HCT116 (cell line): ENCODE measurements around the gene MOV10L1. TPM values are rescaled to one million over a fixed set of nuclear protein-coding genes. Genes with fewer than 3 reads are reported as not detected.
"Not testable (repeated sequence)": the region's sequence is repeated elsewhere in the genome, so short reads cannot be mapped to it uniquely, and the experiment has no call there.

Source experiments
- ATAC-seq: fragments of 200-7000 bp; cut with Tn5 transposase; 2 replicates; pipeline ENCODE4 v1.9.1; 2020; ENCODE audit warnings: mild to moderate bottlenecking, moderate library complexity
- BruUV-seq: library from RNA; stranded (reverse); fragments of 400-500 nt; replicated peaks from 2 replicates; lab custom pipeline; 2021; lab: Mats Ljungman, UMichigan
- CTCF ChIA-PET: fragments of 300-600 bp; sonication (Branson Sonifier 250); formaldehyde crosslinking; loops from one replicate; lab custom pipeline; 2021; ENCODE audit warnings: antibody characterized with exemption; lab: Charles Lee
- POLR2A ChIA-PET: fragments of 300-600, 350-600 bp; sonication (Branson Sonifier 250); formaldehyde crosslinking; loops from one replicate; lab custom pipeline; 2021; ENCODE audit warnings: antibody characterized with exemption; lab: Charles Lee
- RAD21 ChIA-PET, 2 experiments: fragments of 300-600 bp; sonication (Branson Sonifier 250); formaldehyde crosslinking; loops; one replicate each; lab custom pipeline; 2023; ENCODE audit warnings: low total read pairs in 2 of 2; ENCODE audit not compliant: uncharacterized antibody in 2 of 2, unreplicated experiment in 2 of 2, low non-redundant PET in 1 of 2; lab: Charles Lee
- DNase-seq: peaks from one replicate; pipeline ENCODE4 v3.0.0-alpha.2; 2010; ENCODE audit warnings: low read depth, low spot score
- H2AFZ ChIP-seq: fragments of 200-600 bp; shearing (Covaris generic), sonication (generic); 2 replicates; pipeline ENCODE4 v1.6.1; 2017; ENCODE audit warnings: low read depth, mixed run types, mixed read lengths, antibody characterized with exemption, low read length; ENCODE audit not compliant: poor library complexity, severe bottlenecking
- H3K27ac ChIP-seq: 2 replicates; pipeline ENCODE4 v1.5.1; 2012; ENCODE audit warnings: low read depth, low read length
- H3K27me3 ChIP-seq: fragments of 200-600 bp; sonication (generic); 2 replicates; pipeline ENCODE4 v1.6.1; 2016; ENCODE audit warnings: mixed run types, low read length, mixed read lengths; ENCODE audit not compliant: insufficient read depth
- H3K36me3 ChIP-seq, 2 experiments: fragments of 200-500 bp in 1 of 2; fragments of 200-600 bp in 1 of 2; sonication (Bioruptor generic) in 1 of 2; sonication (generic) in 1 of 2; 2 replicates each; pipeline versions ENCODE4 v1.5.1 to v1.6.1; 2014 to 2016; ENCODE audit warnings: low read length in 2 of 2, inconsistent platforms in 1 of 2, mixed read lengths in 1 of 2, mixed run types in 1 of 2; ENCODE audit not compliant: insufficient read depth in 2 of 2, control insufficient read depth in 1 of 2
- H3K4me1 ChIP-seq, 2 experiments: fragments of 200-600 bp in 1 of 2; sonication (generic) in 1 of 2; 2 replicates each; pipeline versions ENCODE4 v1.5.1 to v1.6.1; 2012 to 2017; ENCODE audit warnings: low read length in 2 of 2, inconsistent platforms in 1 of 2, mild to moderate bottlenecking in 1 of 2, mixed read lengths in 1 of 2, mixed run types in 1 of 2, moderate library complexity in 1 of 2; ENCODE audit not compliant: insufficient read depth in 2 of 2, control insufficient read depth in 1 of 2
- H3K4me2 ChIP-seq: fragments of 200-600 bp; sonication (generic); 2 replicates; pipeline ENCODE4 v1.6.1; 2017; ENCODE audit warnings: mixed run types, low read length, mixed read lengths
- H3K4me3 ChIP-seq, 2 experiments: fragments of 200-600 bp in 1 of 2; sonication (generic) in 1 of 2; replicated peaks in 1 of 2; 2 replicates each; pipeline ENCODE4 v1.5.1; 2011 to 2016; ENCODE audit warnings: low read length in 2 of 2, control low read depth in 1 of 2, low read depth in 1 of 2, mild to moderate bottlenecking in 1 of 2, mixed read lengths in 1 of 2, mixed run types in 1 of 2
- H3K79me2 ChIP-seq: fragments of 200-600 bp; sonication (generic); 2 replicates; pipeline ENCODE4 v1.6.1; 2017; ENCODE audit warnings: mild to moderate bottlenecking, mixed run types, low read length, moderate library complexity, mixed read lengths; ENCODE audit not compliant: insufficient read depth
- H3K9ac ChIP-seq: fragments of 200-600 bp; sonication (generic); 2 replicates; pipeline ENCODE4 v1.6.1; 2016; ENCODE audit warnings: low read length, mixed read lengths
- H3K9me2 ChIP-seq: fragments of 200-600 bp; sonication (generic), shearing (Covaris generic); 2 replicates; pipeline ENCODE4 v1.6.1; 2017; ENCODE audit warnings: mixed run types, mild to moderate bottlenecking, moderate library complexity; ENCODE audit not compliant: insufficient read depth
- H3K9me3 ChIP-seq, 2 experiments: fragments of 200-500 bp in 1 of 2; fragments of 200-600 bp in 1 of 2; sonication (Bioruptor generic) in 1 of 2; sonication (generic) in 1 of 2; 2 replicates each; pipeline ENCODE4 v1.6.1; 2014 to 2017; ENCODE audit warnings: low read length in 2 of 2, mixed read lengths in 2 of 2, inconsistent platforms in 1 of 2, low read depth in 1 of 2, mild to moderate bottlenecking in 1 of 2, mixed run types in 1 of 2, moderate library complexity in 1 of 2; ENCODE audit not compliant: control insufficient read depth in 1 of 2, insufficient read depth in 1 of 2
- H4K20me1 ChIP-seq: fragments of 200-600 bp; sonication (generic), shearing (Covaris generic); 2 replicates; pipeline ENCODE4 v1.6.1; 2017; ENCODE audit warnings: mixed run types, mild to moderate bottlenecking, moderate library complexity; ENCODE audit not compliant: insufficient read depth
- CBX3 ChIP-seq: IDR thresholded peaks from 2 replicates; pipeline ENCODE4 v1.6.1; 2012; ENCODE audit warnings: low read depth
- ELF1 ChIP-seq: IDR thresholded peaks from 2 replicates; pipeline ENCODE4 v1.6.1; 2012; ENCODE audit warnings: low read depth, borderline replicate concordance
- EZH2 ChIP-seq: fragments of 200-600 bp; sonication (generic); IDR thresholded peaks from 2 replicates; pipeline ENCODE4 v1.6.1; 2017; ENCODE audit warnings: antibody characterized with exemption, mixed run types
- EZH2phosphoT487 ChIP-seq: fragments of 200-600 bp; IDR thresholded peaks from 2 replicates; pipeline ENCODE4 v1.6.1; 2018; ENCODE audit warnings: antibody characterized with exemption, borderline replicate concordance
- SIN3A ChIP-seq: IDR thresholded peaks from 2 replicates; pipeline ENCODE4 v1.6.1; 2012; ENCODE audit warnings: low read depth
- SP1 ChIP-seq: IDR thresholded peaks from 2 replicates; pipeline ENCODE4 v1.6.1; 2012; ENCODE audit warnings: low read depth
- TCF7L2 ChIP-seq: IDR thresholded peaks from 2 replicates; pipeline ENCODE4 v1.7.0; 2011; ENCODE audit warnings: borderline replicate concordance, inconsistent platforms; ENCODE audit not compliant: insufficient read depth, insufficient read length; ENCODE audit errors: extremely low read depth
- YY1 ChIP-seq: IDR thresholded peaks from 2 replicates; pipeline ENCODE4 v1.6.1; 2011; ENCODE audit warnings: low read length, low read depth, moderate library complexity, mild to moderate bottlenecking; ENCODE audit not compliant: insufficient replicate concordance; ENCODE audit errors: extremely low read depth
- ZBTB33 ChIP-seq: IDR thresholded peaks from 2 replicates; pipeline ENCODE4 v1.6.1; 2011; ENCODE audit warnings: mild to moderate bottlenecking, low read length, moderate library complexity; ENCODE audit not compliant: insufficient replicate concordance; ENCODE audit errors: extremely low read depth
- ZNF274 ChIP-seq: fragments of 200-500 bp; sonication (Bioruptor generic); IDR thresholded peaks from 2 replicates; pipeline ENCODE4 v1.6.1; 2014; ENCODE audit warnings: mild to moderate bottlenecking, low read depth, low read length, inconsistent platforms
- intact Hi-C: fragments of 100-400 bp; cut with micrococcal nuclease; formaldehyde crosslinking; loops from 2 replicates; pipeline ENCODE4 v1.10.0; 2022
- total RNA-seq: library from RNA; stranded (reverse); gene quantifications from one replicate; pipeline ENCODE4 v1.2.1, GENCODE V29; 2021; ENCODE audit not compliant: unreplicated experiment
- TF ChIP-seq, protein P1 (sequence below): IDR thresholded peaks from 2 replicates; pipeline ENCODE4 v1.6.1; 2012

The MOV10L1 gene
- total RNA-seq, 1 experiment from 2014 or later: not detected

GRCh38 chr22:50136581-50137015 is 46.8 kb downstream of the MOV10L1 start:
- BruUV-seq: no TSS peak
- POLR2A ChIA-PET: no interaction called here
- Histone ChIP-seq H2AFZ (no peak overlapping the region), H3K4me3 (no peak overlapping the region), H3K27ac (no peak overlapping the region), H3K36me3 (no peaks in the 10 kb centered on the region), H3K9me2 (no peaks in the 10 kb centered on the region), H3K9ac (no peak overlapping the region), H4K20me1 (no peaks in the 10 kb centered on the region), H3K27me3 (no peaks in the 10 kb centered on the region), H3K9me3 (no peaks in the 10 kb centered on the region; a peak in 1 of 4 replicates), H3K4me1 (no peaks in the 10 kb centered on the region), H3K4me2 (no peak overlapping the region), H3K79me2 (no peaks in the 10 kb centered on the region)
- no peak for TF ChIP-seq SP1
- TF ChIP-seq ELF1: no peak
- TF ChIP-seq ZNF274: no peak
- no peak for TF ChIP-seq YY1
- no peak for TF ChIP-seq EZH2phosphoT487
- TF ChIP-seq EZH2: no peak
- TF ChIP-seq, protein P1, sequence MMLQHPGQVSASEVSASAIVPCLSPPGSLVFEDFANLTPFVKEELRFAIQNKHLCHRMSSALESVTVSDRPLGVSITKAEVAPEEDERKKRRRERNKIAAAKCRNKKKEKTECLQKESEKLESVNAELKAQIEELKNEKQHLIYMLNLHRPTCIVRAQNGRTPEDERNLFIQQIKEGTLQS: no peak
- TF ChIP-seq CBX3: no peak
- TF ChIP-seq ZBTB33: no peak
- no peak for TF ChIP-seq TCF7L2
- no peak for TF ChIP-seq SIN3A
- ATAC-seq (no peak), DNase-seq (no peak)
- CTCF ChIA-PET: interaction anchor here (1.5 kb wide), 1 partner anchor 12 kb away, joined by 6 read pairs; no protein-coding TSS in a partner anchor
- intact Hi-C loops: no loop called here
- RAD21 ChIA-PET: no interaction called here

DNA sequence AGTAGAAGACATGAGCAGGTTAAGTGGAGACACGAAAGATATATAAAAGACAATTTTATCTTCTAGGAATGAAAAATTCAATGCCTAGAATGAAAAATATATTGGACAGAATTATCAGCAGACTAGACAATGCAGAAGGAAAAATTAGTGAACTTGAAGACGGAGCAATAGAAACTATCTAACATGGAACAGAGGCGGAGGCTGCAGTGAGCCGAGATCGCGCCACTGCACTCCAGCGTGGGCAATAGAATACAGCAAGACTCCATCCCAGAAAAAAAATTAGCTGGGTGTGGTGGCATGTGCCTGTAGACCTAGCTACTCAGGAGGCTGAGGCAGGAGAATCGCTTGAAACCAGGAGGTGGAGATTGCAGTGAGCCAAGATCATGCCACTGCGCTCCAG is 47.5 kb downstream of the MOV10L1 start:
- BruUV-seq, H4K20me1 ChIP-seq, RAD21 ChIA-PET, DNase-seq, POLR2A ChIA-PET, H3K36me3 ChIP-seq, H3K9me2 ChIP-seq, H3K9me3 ChIP-seq, intact Hi-C loops, H3K4me3 ChIP-seq, H3K4me2 ChIP-seq, H3K27me3 ChIP-seq, ATAC-seq, H3K79me2 ChIP-seq, H2AFZ ChIP-seq, H3K9ac ChIP-seq, H3K27ac ChIP-seq, H3K4me1 ChIP-seq: not testable (repeated sequence)
- CTCF ChIA-PET: interaction anchor here (1.5 kb wide), 1 partner anchor 12 kb away, joined by 6 read pairs; no protein-coding TSS in a partner anchor
